ENCODE data around the gene BID. TPM values are rescaled to one million over a fixed set of nuclear protein-coding genes. Genes with fewer than 3 reads are reported as not detected.

Gene BID
- total and polyA plus RNA-seq, 2 donors from 2014 or later: 10.6 to 12.5 TPM

- no peak for TF ChIP-seq CTCF (IDR thresholded peaks at IDR 0.05; ENCODE audit: borderline replicate concordance, extremely low read depth, insufficient read depth)
- H3K36me3 ChIP-seq (ENCODE audit: control insufficient read depth in 2 of 3, insufficient read depth in 3 of 3, low read length in 3 of 3): peaks cover 0 to 6% (median 3%) of the 10 kb centered on the region in 3 donors
- no peak overlapping the region for H3K9ac ChIP-seq (ENCODE audit: low read length in 3 of 3)
- H3K4me1 ChIP-seq (ENCODE audit: control insufficient read depth in 2 of 3, insufficient read depth in 2 of 3, low read depth in 1 of 3, low read length in 3 of 3): no peaks in the 10 kb centered on the region
- no peak for FAIRE-seq
- no peak overlapping the region for H3K27ac ChIP-seq (ENCODE audit: low read depth in 2 of 2, low read length in 2 of 2)
- H3K4me3 ChIP-seq (ENCODE audit: low read length in 3 of 3): no peak overlapping the region
- intact Hi-C loops (cut with DNase I): no loop called here
- H3K9me3 ChIP-seq (ENCODE audit: control insufficient read depth in 2 of 3, insufficient read depth in 1 of 3, low read length in 3 of 3): no peaks in the 10 kb centered on the region
- no peaks in the 10 kb centered on the region for H3K27me3 ChIP-seq (ENCODE audit: control insufficient read depth, insufficient read depth, low read length)
- no peak for DNase-seq
Observed at GRCh38 chr22:17684245-17684644, 90.0 kb downstream of the BID start.

Small RNA genes within 50 kb of the gene (microRNA-seq; reads per million reads assigned to microRNA genes)
- not detected for gene MIR3198-1

Other genes starting within 250 kb of the BID start
- gene SLC25A18, start 211.0 kb downstream of the BID start, total RNA-seq: 0.41 TPM
- 1.1 TPM for gene SLC25A18, start 211.0 kb downstream of the BID start, polyA plus RNA-seq (ENCODE audit: insufficient read depth, low read depth, low replicate concordance)
- gene ATP6V1E1, start 145.7 kb downstream of the BID start, total RNA-seq: 138 TPM
- 443 TPM for gene ATP6V1E1, start 145.7 kb downstream of the BID start, polyA plus RNA-seq (ENCODE audit: insufficient read depth, low read depth, low replicate concordance)
- gene BCL2L13, start 135.7 kb downstream of the BID start, total RNA-seq: 50.5 TPM
- gene BCL2L13, start 135.7 kb downstream of the BID start, polyA plus RNA-seq (ENCODE audit: insufficient read depth, low read depth, low replicate concordance): 43.8 TPM